Measurements from ENCODE around the gene IFNGR2.

Gene IFNGR2

DNA sequence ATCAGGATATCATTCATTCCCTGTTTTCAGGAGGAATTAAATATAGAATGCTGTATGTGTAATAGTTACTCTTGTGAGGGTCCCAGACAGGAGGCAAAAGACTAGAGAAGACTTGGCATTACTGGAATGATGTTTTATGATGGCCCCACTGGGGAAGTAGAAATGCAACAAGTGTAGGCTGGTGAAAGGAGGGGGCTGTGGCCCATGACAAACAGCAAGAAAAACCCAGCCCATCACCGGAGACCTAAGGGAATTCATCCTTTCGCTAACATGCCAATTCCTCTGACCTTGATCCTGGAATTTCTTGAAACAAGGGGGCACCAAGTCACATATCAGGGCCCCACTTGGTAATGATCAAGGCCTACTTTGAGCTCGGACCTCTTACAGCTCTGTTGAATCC is 5.5 kb upstream of the IFNGR2 start:
- no peak overlapping the region for H3K4me3 ChIP-seq (ENCODE audit: control insufficient read depth, low read depth, low read length)
- TF ChIP-seq, protein P1, sequence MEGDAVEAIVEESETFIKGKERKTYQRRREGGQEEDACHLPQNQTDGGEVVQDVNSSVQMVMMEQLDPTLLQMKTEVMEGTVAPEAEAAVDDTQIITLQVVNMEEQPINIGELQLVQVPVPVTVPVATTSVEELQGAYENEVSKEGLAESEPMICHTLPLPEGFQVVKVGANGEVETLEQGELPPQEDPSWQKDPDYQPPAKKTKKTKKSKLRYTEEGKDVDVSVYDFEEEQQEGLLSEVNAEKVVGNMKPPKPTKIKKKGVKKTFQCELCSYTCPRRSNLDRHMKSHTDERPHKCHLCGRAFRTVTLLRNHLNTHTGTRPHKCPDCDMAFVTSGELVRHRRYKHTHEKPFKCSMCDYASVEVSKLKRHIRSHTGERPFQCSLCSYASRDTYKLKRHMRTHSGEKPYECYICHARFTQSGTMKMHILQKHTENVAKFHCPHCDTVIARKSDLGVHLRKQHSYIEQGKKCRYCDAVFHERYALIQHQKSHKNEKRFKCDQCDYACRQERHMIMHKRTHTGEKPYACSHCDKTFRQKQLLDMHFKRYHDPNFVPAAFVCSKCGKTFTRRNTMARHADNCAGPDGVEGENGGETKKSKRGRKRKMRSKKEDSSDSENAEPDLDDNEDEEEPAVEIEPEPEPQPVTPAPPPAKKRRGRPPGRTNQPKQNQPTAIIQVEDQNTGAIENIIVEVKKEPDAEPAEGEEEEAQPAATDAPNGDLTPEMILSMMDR (IDR thresholded peaks at IDR 0.05; ENCODE audit: control insufficient read depth, insufficient read depth, low read depth, low read length, missing control alignments), result no peak
- DNase-seq (ENCODE audit: low read depth), result no peak

DNA sequence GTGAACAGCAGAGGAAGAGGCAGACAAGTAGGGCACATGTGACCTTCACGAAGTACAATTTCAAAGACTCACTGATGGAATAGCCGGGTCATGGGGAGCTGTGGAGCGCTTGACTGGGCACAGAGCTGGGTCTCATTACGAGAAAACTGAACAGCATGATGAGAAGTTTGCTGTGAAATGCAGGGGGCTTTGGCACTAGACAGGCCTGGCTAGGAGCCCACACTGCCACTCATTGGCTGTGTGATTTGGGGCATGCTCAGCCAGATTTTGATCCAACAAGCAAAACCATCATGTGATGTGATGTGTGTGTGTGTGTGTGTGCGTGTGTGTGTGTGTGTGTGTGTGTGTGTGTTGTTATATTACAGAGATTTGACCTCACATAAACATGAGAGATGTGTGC is 4.9 kb upstream of the IFNGR2 start:
- no peak overlapping the region for H3K4me3 ChIP-seq (ENCODE audit: control insufficient read depth, low read depth, low read length)
- no peak for DNase-seq (ENCODE audit: low read depth)
- TF ChIP-seq, protein P1 (IDR thresholded peaks at IDR 0.05; ENCODE audit: control insufficient read depth, insufficient read depth, low read depth, low read length, missing control alignments), result no peak

DNA sequence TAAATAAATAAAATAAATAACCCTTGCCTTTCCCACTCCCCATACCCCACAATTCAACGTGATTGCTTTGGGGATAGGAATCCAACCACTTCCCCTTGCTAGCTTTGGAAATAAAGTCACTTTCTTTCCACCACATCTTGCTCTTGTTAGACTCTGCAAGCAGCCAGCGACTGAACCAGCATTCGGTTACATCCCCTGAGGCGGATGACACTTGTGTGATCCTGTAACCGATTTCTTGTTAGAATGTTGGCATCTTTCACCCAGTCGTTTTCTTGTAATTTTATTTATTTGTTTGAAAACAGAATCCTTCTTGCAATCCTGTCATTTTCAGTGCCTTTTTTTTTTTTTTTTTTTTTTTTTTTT is 1.6 kb upstream of the IFNGR2 start:
- H3K4me3 ChIP-seq (ENCODE audit: control insufficient read depth, low read depth, low read length), result no peak overlapping the region
- TF ChIP-seq, protein P1 (IDR thresholded peaks at IDR 0.05; ENCODE audit: control insufficient read depth, insufficient read depth, low read depth, low read length, missing control alignments), result no peak
- DNase-seq (ENCODE audit: low read depth), result no peak

DNA sequence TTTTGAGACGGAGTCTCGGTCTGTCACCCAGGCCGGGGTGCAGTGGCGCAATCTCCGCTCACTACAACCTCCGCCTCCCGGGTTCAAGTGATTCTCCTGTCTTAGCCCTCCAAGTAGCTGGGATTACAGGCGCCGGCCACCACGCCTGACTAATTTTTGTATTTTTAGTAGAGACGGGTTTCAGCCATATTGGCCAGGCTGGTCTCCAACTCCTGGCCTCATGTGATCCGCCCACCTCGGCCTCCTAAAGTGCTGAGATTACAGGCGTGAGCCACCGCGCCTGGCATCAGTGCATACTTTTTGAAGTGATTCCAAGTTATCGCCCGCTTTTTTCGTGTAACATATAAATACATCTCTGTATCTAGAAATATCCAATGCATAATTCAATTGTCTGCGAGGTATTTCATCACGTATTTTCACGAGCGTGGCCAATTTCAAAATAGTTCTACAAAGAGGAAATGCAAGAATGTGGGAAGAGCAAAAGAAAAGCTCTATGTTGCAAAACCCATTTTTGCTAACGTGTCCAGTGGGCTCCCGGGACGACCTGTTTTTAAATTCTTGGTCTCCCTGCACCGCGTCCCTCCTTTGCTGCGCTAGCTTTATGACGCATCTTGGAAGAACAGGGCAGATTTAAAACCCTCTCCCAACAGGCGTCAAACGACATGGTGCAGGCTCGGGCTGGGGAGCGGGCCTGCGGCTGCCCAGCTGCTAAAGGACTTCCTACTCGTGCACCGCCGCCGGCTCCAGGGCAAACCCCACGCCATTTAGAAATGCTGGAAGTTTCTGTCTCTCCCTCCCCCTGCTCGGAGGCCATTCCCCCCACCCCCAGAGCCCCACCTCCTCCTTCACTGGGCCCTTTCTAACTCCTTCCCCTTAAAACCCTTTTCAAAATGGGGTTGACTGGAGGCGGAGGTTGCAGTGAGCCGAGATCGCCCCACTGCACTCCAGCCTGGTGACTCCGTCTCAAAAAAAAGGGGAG is 923 bp upstream of the IFNGR2 start:
- DNase-seq (ENCODE audit: low read depth), result no peak
- TF ChIP-seq, protein P1 (IDR thresholded peaks at IDR 0.05; ENCODE audit: control insufficient read depth, insufficient read depth, low read depth, low read length, missing control alignments), result no peak
- peak overlapping the region; percentile 90 for H3K4me3 ChIP-seq (ENCODE audit: control insufficient read depth, low read depth, low read length)

DNA sequence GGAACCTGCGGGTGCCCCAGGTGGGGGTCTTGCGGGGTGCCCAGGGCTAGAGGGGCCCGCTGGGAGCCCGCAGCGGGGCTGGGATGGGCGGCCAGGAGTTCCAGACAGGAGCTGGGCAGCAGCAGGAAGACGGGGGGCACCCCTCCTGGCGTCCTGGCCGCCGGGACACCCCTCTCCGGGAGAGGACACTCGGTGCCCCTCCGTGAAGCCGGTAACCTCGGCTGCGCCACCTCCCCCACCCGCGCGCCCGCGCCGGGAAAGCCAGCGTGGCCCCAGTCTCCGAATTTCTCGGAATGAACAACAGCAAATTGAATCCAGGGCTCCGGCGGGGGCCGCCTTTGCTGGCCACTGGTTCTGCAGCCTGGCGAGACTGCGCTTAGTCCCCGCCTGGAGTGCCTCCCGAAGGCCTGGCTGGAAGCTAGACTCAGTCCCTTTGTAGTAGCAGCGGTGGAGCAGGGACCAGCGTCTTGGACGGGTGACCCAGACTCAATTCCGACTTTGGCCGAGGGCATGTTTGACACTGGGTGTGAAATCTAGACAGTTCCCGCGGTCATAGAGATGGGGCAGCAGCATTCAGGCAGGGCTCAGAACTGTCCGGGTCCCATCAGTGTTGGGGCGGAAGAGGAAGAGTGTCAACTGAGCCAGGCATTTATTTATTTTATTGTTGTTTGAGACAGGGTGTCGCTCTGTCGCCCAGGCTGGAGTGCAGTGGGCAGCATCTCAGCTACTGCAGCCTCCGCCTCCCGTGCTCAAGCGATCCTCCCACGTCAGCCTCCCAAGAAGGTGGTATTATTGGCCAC is 773 bp downstream of the IFNGR2 start:
- DNase-seq (ENCODE audit: low read depth), result no peak
- peak overlapping the region; percentile 90 for H3K4me3 ChIP-seq (ENCODE audit: control insufficient read depth, low read depth, low read length)
- TF ChIP-seq, protein P1 (IDR thresholded peaks at IDR 0.05; ENCODE audit: control insufficient read depth, insufficient read depth, low read depth, low read length, missing control alignments), result no peak

DNA sequence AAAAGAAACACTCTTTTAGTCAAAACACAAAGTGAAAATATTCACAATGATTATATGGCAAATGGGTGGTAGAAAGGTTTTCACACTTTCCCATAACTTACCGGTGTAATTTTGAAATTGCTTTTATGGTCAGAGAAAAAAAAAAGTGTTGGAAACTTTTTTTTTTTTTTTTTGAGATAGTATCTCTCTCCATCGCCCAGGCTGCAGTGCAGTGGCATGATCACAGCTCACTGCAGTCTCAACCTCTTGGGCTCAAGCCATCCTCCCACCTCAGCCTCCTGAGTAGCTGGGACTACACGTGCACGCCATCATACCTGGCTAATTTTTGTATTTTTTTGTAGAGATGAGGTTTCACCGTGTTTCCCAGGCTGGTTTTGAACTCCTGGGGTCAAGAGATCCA is 3.3 kb downstream of the IFNGR2 start:
- H3K4me3 ChIP-seq (ENCODE audit: control insufficient read depth, low read depth, low read length), result no peak overlapping the region
- TF ChIP-seq, protein P1 (IDR thresholded peaks at IDR 0.05; ENCODE audit: control insufficient read depth, insufficient read depth, low read depth, low read length, missing control alignments), result no peak
- no peak for DNase-seq (ENCODE audit: low read depth)
